Mucosa of rectum (tissue), 2 donors: ENCODE measurements around the gene NCF2.

Experiments
- H3K27ac ChIP-seq, 2 donors: one replicate each; pipeline ENCODE4 v1.7.0; 2013; ENCODE audit warnings: inconsistent platforms in 2 of 2, low read depth in 2 of 2, low read length in 2 of 2
- H3K27me3 ChIP-seq, 2 donors: one replicate each; pipeline ENCODE4 v1.7.0; 2013; ENCODE audit warnings: low read length in 2 of 2; ENCODE audit not compliant: control insufficient read depth in 2 of 2, insufficient read depth in 2 of 2
- H3K36me3 ChIP-seq, 2 donors: one replicate each; pipeline ENCODE4 v1.7.0; 2013; ENCODE audit warnings: low read length in 2 of 2; ENCODE audit not compliant: control insufficient read depth in 2 of 2, insufficient read depth in 2 of 2
- H3K4me1 ChIP-seq, 2 donors: one replicate each; pipeline ENCODE4 v1.7.0; 2013; ENCODE audit warnings: low read length in 2 of 2, mild to moderate bottlenecking in 1 of 2; ENCODE audit not compliant: control insufficient read depth in 2 of 2, insufficient read depth in 2 of 2
- H3K4me3 ChIP-seq, 2 donors: one replicate each; pipeline ENCODE4 v1.7.0; 2013; ENCODE audit warnings: low read length in 2 of 2
- H3K9ac ChIP-seq, 2 donors: one replicate each; pipeline ENCODE4 v1.7.0; 2013; ENCODE audit warnings: low read length in 2 of 2, low read depth in 1 of 2, mild to moderate bottlenecking in 1 of 2
- H3K9me3 ChIP-seq, 2 donors: one replicate each; pipeline ENCODE4 v1.7.0; 2013; ENCODE audit warnings: low read length in 2 of 2; ENCODE audit not compliant: control insufficient read depth in 2 of 2
- donor health status: healthy.
- donor health status: Normal muscosa, but diverticular disease.

NCF2 gene

DNA sequence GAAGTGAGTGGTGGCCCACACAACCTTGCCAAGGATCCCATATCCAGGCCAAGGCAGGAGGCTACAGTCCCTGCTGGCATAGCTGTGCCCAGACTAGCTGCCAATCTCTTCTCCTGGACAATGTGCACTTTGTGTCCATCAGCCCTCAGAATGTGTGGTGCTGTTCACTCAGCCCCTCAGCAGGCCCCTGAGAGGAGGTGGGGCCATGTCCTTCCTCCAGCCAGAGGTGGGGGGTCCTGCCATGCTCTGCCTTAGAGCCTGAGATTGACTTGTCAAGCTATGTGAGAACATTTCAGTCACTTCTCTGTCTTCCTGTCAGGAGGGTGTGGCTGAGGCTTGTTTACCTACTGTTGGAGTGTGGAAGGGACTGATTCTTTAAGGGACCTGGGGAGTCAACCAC, 1.4 kb downstream of the NCF2 start:
- peaks cover 8 to 15% of the 10 kb centered on the region in 2 donors for H3K4me1 ChIP-seq
- H3K9me3 ChIP-seq, result no peaks in the 10 kb centered on the region
- no peaks in the 10 kb centered on the region for H3K27me3 ChIP-seq
- no peaks in the 10 kb centered on the region for H3K36me3 ChIP-seq
- H3K4me3 ChIP-seq, result peak overlapping the region in 1 of 2 donors; percentile 56
- peak overlapping the region; percentile 23 to 36 for H3K9ac ChIP-seq
- H3K27ac ChIP-seq, result peak overlapping the region; percentile 39 to 68

DNA sequence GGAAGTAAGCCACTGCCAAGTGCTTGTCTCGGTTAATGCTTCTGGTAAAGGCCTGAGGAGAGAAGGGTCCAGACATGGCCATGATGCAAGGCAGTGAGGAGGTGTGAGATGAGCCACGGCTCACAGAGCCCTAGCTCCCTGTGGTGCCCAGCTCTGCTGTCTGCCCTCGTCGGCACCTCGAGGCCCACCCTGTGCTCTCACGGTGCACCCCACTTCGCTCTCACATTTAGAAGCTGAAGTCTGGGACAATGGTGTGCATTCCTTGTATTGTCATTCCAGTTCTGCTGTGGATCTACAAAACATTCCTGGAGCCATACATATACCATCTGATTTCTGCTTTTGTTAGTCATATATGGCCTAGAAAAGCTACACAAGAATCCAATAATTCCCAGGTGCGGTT, 3.3 kb downstream of the NCF2 start:
- no peak overlapping the region for H3K27ac ChIP-seq

DNA sequence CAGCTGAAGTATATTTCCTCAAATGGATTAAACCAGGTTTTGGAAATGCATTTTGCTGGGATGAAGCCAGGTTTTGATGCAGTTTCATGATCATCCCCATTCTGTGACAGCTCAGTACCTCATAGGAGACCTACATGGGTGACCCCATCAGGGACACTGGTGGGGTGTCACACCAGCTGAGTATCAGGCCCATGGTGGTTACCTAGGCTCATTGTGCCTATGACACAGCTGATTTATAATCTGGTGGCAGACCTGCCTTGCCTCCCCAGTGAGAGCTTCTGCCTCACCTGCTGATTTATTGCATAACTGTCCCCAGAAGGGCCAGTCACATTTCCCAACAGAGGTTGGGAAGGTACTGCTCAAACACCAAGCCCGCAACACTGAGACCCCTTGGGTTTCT, 3.8 kb downstream of the NCF2 start:
- Histone ChIP-seq H3K9ac (no peak overlapping the region), H3K27ac (no peak overlapping the region), H3K27me3 (no peaks in the 10 kb centered on the region), H3K36me3 (no peaks in the 10 kb centered on the region), H3K4me3 (no peak overlapping the region), H3K4me1 (peaks cover 8 to 15% of the 10 kb centered on the region in 2 donors), H3K9me3 (no peaks in the 10 kb centered on the region)

More for the DNA sequence above, 3.3 kb downstream of the NCF2 start:
- no peaks in the 10 kb centered on the region for H3K9me3 ChIP-seq
- H3K4me3 ChIP-seq, result no peak overlapping the region
- H3K9ac ChIP-seq, result no peak overlapping the region
- H3K4me1 ChIP-seq, result peaks cover 8 to 15% of the 10 kb centered on the region in 2 donors
- H3K27me3 ChIP-seq, result no peaks in the 10 kb centered on the region
- no peaks in the 10 kb centered on the region for H3K36me3 ChIP-seq

DNA sequence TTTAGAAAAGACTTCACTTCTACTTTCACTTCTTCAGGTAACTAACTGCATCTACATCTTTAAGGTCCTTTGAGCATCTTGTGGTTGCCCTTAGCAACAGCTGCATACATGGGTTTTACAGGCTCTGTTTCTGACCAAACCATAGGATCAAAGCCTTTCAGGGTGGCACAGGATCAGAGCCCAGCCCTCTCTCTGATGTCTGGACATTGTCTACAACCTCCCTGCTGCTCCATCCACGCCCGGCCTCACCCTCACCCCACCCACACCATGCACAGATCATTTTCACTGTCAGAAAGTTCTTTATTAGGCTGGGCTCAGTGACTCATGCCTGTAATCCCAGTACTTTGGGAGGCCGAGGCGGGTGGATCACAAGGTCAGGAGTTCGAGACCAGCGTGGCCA, 5.2 kb downstream of the NCF2 start:
- Histone ChIP-seq H3K9me3 (no peaks in the 10 kb centered on the region), H3K27me3 (no peaks in the 10 kb centered on the region), H3K4me3 (no peak overlapping the region), H3K36me3 (no peaks in the 10 kb centered on the region), H3K9ac (no peak overlapping the region), H3K27ac (no peak overlapping the region), H3K4me1 (peaks cover 6% of the 10 kb centered on the region in 2 donors)

DNA sequence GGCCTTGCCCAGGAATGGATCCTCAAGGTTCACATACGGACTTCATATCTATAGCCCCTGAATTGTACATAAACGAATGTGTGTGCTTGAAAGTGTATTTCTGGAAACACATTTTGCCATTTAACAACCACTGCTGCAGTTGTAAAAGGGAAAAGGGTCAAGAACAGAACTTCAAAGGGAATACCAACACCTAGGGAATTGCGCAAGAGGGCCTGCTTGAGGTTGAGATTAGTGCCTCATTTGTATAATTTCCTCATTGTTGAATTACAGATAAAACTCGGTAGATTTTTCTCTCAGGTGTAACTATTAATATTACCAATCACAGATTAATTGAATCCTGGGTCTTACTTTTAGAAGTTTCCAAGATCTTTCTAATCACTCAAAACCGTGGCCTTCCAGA, 6.1 kb downstream of the NCF2 start:
- Histone ChIP-seq H3K4me3 (no peak overlapping the region), H3K27ac (no peak overlapping the region), H3K9ac (no peak overlapping the region), H3K36me3 (no peaks in the 10 kb centered on the region), H3K27me3 (no peaks in the 10 kb centered on the region), H3K9me3 (no peaks in the 10 kb centered on the region), H3K4me1 (peaks cover 4 to 6% of the 10 kb centered on the region in 2 donors)

DNA sequence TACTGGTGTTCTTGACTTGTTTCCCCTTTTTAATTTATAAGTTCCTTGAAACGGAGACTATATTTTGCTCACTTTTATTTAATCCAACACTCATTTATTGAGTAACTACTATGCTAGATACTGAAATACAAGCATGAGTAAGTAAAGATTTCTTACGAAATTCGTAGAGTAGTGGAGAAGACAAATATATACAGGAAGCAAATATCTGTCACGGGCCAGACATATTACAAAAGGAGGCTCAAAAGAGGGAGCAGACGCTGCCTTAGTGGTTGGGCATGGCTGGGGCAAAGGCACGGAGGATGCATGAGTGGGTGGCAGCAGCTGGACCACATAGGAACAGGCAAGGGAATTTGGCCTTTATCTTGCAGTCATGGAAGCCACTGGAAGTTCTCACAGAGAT, 6.8 kb downstream of the NCF2 start:
- Histone ChIP-seq H3K27me3 (no peaks in the 10 kb centered on the region), H3K27ac (no peak overlapping the region), H3K9me3 (no peaks in the 10 kb centered on the region), H3K9ac (no peak overlapping the region), H3K36me3 (no peaks in the 10 kb centered on the region), H3K4me1 (no peaks in the 10 kb centered on the region), H3K4me3 (no peak overlapping the region)

DNA sequence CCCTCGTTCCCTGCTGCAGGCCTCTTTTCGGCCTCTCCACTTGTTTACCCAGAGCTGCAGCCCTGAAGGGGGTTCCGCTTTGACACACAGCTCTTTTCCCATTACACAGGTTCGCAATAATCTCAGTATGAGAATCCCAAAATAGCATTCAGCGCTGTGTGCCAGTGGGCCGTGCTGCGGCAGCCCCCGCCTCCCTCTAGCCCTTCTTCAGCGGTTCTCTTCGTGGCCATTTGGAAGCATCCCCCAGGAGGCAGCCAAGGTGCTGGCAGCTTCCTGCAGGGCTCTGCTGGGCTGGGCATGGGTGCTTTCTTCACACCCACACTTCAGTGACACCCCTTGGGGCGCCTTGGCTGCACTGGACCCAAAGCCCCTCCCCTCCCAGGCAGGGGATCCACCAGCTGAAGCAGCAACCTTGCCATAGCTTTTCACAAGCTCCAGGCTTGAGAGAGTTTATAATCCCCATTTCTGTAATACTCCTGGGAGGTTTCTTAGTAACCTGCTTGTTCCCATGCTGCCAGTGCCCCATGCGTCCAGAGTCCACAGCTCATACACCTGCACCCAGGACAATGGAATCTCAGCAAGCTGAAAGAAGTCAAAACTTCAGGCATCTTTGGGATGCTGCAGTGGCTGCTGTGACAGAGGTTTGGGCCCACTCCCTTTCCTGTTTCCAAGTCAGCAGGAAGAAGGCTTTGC, 8.1 kb downstream of the NCF2 start:
- Histone ChIP-seq H3K27ac (no peak overlapping the region), H3K36me3 (no peaks in the 10 kb centered on the region), H3K9me3 (no peaks in the 10 kb centered on the region), H3K4me1 (no peaks in the 10 kb centered on the region), H3K27me3 (no peaks in the 10 kb centered on the region), H3K9ac (no peak overlapping the region), H3K4me3 (no peak overlapping the region)

DNA sequence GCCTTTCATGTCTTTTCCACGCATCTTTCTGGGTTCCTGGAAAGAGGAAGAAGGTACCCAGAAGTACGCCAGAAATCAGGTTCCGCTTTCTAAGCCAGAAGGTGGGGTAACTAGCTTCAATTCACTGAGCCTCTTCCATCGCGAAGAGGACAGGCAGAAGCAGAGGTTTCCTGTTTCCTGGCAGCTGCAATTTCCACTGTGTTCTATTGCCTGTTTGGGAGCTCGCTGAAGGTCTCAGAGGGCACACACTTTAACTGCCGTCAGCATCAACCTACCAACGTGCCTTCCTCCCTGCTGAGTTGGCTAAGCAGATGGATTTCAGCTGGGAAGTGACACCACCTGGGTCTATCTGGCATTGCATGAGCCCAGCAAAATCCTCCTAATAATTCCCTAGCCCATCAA, 10.0 kb downstream of the NCF2 start:
- no peaks in the 10 kb centered on the region for H3K36me3 ChIP-seq
- H3K27ac ChIP-seq, result no peak overlapping the region
- no peaks in the 10 kb centered on the region for H3K4me1 ChIP-seq
- no peak overlapping the region for H3K4me3 ChIP-seq
- no peaks in the 10 kb centered on the region for H3K9me3 ChIP-seq
- no peak overlapping the region for H3K9ac ChIP-seq
- no peaks in the 10 kb centered on the region for H3K27me3 ChIP-seq

DNA sequence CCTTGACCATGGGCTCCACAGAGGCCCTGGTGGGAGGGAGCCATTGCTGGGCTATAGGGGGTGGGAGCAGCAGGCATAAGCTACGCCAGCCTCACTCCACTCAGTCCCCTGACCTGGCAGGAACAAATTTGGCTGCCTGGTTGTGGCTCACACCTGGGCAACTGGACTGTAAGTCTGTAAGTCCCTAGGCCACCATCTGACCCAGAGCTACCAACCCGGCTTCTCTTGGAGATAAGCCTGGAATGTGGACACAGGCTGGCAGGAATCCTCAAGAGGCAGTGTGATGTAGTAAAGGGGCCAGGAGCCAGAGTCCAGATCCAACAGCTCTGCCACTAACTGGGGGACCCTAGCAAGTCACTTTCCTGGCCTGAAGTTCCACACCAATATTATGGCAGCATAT, 11.4 kb downstream of the NCF2 start:
- no peaks in the 10 kb centered on the region for H3K4me1 ChIP-seq
- no peak overlapping the region for H3K27ac ChIP-seq
- H3K9ac ChIP-seq, result no peak overlapping the region
- no peaks in the 10 kb centered on the region for H3K27me3 ChIP-seq
- no peaks in the 10 kb centered on the region for H3K9me3 ChIP-seq
- H3K4me3 ChIP-seq, result no peak overlapping the region
- H3K36me3 ChIP-seq, result no peaks in the 10 kb centered on the region

DNA sequence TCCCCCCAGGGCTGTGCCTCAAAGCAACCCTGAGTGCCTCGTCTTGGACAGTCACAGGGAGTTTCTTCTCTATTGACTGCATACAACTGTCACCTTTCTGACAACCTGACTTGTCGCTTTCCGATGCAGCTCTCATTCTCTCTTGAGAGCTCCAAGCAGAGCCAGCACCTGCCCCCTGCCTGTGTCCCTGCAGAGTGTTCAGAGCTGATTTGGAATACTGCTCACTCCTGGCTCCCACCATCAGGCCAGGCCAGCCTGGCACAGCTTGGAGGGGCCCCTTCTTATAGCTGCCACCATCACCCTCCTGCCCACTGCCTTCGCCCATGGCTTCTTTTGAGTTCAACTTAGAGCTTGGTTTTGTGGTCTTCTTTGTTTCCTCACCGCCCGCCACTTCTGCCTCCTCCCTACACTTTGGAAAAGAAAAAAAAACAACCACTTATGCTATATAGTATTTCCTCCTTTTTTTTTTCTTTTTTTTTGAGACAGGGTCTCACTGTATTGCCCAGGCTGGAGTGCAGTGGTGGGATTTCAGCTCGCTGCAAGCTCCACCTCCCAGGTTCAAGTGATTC, 12.3 kb downstream of the NCF2 start:
- no peak overlapping the region for H3K4me3 ChIP-seq
- H3K36me3 ChIP-seq, result no peaks in the 10 kb centered on the region
- H3K27me3 ChIP-seq, result no peaks in the 10 kb centered on the region
- no peak overlapping the region for H3K9ac ChIP-seq
- H3K9me3 ChIP-seq, result no peaks in the 10 kb centered on the region
- H3K4me1 ChIP-seq, result no peaks in the 10 kb centered on the region
- H3K27ac ChIP-seq, result no peak overlapping the region
